ENCODE measurements around the gene MRGPRD.

MRGPRD gene

GRCh38 chr11:68930991-68931855 is 49.6 kb downstream of the MRGPRD start:
- no peak for DNase-seq (ENCODE audit: low read depth in 2 of 2)
